OCI-LY3 (cell line): Measurements from ENCODE around the gene PHF5A.

Experiments
- CTCF ChIP-seq: fragments of 200-600, 300-600 bp; sonication (generic); IDR thresholded peaks from 2 replicates; pipeline ENCODE4 v1.5.1; 2014; ENCODE audit warnings: antibody characterized with exemption, low read length, low read depth
- EZH2phosphoT487 ChIP-seq: fragments of 200-600 bp; shearing (Covaris generic); IDR thresholded peaks from 2 replicates; pipeline ENCODE4 v1.6.1; 2018; ENCODE audit warnings: antibody characterized with exemption, mixed run types, low read depth

DNA sequence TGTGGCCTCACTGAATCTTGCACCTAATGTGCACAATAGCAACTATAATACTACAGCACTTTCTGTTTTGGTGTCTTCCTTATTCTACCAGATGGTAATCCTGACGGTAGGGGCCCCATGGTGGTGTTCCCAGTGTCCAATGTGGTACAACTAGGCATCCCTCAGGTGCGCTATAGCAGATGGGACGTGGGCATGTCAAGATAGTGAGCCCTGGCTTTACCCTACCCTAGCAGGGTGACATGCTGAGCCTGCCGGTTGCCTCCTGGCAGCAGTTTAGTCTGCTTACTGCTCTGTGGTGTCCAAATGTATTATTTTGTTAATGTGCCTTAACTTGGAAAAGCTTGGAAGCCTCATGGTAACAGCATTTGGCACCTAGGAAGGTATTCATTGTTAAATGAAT, 19.6 kb upstream of the PHF5A start:
- TF ChIP-seq CTCF (no peak), EZH2phosphoT487 (no peak)
